Left hindlimb (tissue), 1 donor: ENCODE results near the gene ASNSD1.
"Not testable (repeated sequence)": the region's sequence is repeated elsewhere in the genome, so short reads cannot be mapped to it uniquely, and the experiment has no call there.

Experiments used
- DNase-seq: peaks from one replicate; pipeline ENCODE4 v3.0.0-alpha.2; 2018

Gene ASNSD1

GRCh38 chr2:189648846-189649509 is 12.3 kb upstream of the ASNSD1 start:
- DNase-seq: no peak

DNA sequence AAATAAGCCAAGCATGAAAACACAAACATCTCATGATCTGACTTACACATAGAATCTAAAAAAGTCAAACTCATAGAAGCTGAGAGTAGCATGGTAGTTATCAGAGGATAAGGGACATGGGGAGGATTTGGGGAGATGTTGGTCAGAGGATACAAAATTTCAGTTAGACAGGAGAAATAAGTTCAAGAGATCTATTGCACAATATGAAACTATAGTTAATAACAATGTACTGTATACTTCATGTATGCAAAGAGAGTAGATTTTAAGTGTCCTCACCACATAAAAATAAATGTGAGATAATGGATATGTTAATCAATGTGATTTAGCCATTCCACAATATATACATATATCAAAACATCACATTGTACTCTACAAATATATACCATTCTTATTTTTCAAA is 10.0 kb upstream of the ASNSD1 start:
- no peak for DNase-seq

- DNase-seq: not testable (repeated sequence)
These were observed 7.8 kb upstream of the ASNSD1 start for GRCh38 chr2:189653464-189653863.

DNA sequence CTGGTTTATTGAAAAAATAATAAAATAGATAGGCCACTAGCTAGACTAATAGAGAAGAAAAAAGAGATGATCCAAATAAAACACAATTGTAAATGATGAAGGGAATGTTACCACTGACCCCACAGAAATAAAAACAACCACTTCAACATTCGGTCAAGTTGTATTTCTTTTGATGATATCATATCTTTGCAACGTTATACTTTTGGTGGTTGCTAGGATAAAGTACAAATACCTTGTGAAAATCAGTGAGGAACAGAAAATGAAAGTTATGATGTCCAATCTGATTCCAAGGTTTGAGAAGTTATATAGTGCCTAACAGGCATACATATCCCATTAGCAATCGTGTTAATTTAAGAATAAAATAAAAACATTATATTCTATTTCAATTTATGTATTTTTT is 6.6 kb upstream of the ASNSD1 start:
- DNase-seq: no peak

DNA sequence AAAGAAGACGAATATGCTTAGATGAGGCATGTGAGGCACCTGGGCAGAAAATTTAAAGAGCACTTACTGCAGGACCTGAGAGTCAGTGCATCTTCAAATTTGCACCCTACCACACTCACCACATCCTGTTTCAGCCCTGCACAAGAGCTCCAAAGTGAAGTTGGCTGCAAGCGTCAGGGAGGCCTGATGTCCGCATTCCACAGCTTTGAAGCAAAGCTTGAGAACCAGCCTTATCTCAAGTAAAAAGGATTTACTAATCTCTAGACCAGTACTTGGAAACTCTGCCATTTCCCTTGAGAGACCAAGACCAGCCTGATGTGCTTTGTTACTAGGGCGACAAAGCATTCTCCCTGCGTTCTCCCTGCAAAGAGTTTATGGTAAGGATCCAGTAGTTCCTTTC is 3.4 kb upstream of the ASNSD1 start:
- no peak for DNase-seq

DNA sequence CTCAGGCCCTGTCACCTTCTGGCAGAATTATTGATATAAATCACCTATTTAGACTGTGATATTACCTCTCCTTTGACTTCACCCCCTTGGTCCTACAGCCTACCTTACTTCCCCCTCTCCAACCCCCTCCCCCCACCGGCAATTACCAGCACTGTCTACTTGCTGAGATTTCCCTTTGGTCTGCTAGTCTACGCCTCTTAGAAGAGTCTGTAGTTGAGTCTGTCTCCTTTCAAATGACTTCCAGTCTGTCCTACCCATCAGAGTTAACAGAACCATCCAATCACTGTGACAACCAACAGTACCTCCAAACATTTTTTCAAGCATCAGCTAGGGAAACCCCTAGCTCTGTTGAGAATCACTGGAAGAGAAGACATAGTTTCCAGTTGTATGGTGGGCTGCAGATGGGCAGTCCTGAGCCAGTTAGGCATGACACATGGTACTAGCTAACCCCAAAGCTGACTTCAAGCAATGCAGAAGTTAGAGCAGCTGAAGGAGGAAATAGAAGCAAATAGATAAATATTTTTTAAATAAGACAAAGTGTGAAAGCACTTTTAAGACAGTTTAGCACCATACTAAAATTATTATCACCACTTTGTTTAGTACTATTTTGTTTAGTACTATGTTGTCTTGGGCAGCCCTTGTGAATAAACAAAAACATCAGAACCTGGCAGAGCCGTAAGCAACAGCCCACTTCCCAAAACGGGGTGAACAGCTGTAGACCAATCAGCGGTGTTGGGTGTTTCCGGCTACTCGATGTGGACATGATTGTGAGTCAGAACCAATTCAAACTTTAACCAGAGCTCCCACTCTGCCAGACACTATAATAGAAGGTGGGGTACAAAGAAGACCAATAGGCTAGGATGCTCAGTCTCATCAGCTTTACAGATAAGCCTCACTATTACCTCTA is 2.7 kb upstream of the ASNSD1 start:
- no peak for DNase-seq

DNA sequence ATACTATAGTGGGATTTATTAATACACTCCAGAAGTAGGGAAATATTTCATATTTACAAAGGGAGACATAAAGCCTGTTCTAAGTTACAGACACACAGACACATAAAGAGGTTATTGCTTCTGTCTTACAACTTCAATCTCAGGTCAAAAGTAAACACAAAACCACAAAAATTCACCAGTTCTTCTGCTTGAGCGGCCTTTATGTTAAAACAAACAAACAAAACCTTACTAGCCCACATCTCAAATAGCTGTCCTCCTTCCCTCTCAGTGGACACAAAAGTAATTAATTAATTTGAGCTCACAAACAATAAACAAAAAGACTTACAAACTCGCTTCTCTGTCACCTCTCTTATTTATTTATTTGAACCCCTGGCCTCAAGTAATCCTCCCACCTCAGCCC is 1.5 kb upstream of the ASNSD1 start:
- DNase-seq: no peak

DNA sequence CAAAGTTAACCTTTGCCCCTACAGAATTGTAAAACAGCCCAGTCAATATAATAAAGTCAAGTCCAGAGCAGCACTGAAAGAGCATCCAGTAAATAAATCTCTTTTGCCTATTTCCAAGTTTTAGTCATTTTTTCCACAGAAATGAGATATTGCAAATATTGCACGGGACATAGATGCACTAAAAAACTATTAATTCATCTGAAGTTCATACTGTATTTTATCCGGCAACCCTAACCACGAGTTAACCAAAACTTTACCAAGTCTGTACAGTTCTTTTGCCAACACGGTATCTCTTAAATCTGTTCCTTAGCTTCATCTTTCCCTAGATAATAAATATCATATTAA is 484 bp upstream of the ASNSD1 start:
- DNase-seq: no peak

DNA sequence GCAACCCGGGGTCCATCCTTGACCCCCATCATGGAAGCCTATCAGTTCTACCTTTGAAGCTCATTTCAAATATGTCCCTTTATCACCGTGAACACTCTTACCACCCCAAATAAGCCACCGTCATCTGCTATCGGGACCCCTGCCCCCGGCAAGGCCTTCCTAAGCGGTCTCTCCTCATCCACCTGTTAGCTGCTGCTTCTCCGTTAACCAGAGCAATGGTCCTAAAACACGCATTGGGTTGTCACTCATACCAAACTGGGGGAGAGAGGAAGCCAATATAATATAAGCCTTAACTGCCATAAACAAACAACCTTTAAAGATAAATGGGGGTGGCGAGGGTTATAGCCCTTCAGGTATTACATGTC is 680 bp downstream of the ASNSD1 start:
- DNase-seq: no peak

GRCh38 chr2:189662669-189663226 is 1.5 kb downstream of the ASNSD1 start:
- DNase-seq: no peak

GRCh38 chr2:189663319-189663718 is 2.1 kb downstream of the ASNSD1 start:
- not testable (repeated sequence) for DNase-seq

DNA sequence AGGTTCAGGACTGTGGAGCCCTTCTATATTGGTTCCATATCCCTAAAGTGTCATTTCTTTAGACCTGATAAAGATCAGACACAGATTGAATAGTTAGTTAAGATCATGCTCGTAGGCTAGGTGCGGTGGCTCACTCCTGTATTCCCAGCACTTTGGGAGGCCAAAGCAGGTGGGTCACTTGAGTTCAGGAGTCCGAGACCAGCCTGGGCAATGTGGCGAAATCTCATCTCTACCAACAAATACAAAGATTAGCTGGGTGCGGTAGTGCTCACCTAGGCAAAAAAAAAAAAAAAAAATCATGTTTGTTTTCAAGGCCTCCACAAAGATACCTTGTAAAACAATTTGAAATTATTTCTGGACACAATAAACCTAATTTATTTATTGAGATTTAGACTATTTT is 8.7 kb downstream of the ASNSD1 start:
- DNase-seq: no peak

- no peak for DNase-seq
These were observed 12.6 kb downstream of the ASNSD1 start for GRCh38 chr2:189673661-189674373.

DNA sequence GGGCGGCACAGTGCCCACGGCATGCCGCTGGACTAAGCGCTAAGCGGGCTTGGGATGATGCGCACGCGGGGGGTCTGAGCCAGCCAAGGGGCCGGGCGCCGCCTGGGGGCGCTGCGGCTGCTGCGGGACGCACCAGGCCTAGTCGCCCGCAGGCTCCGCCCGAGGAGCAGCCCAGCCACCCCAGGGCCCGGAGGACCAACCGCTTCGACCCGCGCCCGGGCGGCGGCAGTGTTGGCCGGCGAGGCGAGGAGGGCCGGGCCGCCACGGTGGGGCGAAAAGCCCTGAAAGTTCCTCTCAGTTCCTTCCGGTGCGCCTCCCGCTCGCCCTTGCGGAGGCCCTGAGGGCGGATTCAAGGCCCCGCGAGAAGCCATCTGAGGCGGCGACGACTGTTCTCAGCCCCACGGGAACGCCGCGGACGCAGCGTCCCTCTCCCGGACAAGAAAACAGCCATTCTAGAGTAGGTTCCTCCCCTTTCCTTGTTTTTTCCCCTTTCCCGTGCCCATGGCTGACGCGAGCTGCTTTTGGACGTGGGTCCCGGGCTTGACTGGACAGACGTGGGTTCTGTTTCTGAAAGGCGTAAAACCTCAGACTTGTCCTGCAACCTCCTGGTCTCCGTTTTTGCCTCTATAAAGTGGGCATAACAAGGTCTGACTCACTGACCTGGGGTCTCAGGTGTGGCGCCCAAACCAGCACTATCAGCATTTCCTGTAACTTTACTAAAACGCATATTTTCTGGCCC is 13.3 kb downstream of the ASNSD1 start, which contains the start of gene ANKAR:
TSS of gene ANKAR (plus strand) at position 297 of the 739 bp plus-strand sequence. CDS start 1,821 bp downstream, outside the sequence.
- DNase-seq: peak; percentile 93

- DNase-seq: no peak
These were observed 15.2 kb downstream of the ASNSD1 start for GRCh38 chr2:189676471-189676870.

DNA sequence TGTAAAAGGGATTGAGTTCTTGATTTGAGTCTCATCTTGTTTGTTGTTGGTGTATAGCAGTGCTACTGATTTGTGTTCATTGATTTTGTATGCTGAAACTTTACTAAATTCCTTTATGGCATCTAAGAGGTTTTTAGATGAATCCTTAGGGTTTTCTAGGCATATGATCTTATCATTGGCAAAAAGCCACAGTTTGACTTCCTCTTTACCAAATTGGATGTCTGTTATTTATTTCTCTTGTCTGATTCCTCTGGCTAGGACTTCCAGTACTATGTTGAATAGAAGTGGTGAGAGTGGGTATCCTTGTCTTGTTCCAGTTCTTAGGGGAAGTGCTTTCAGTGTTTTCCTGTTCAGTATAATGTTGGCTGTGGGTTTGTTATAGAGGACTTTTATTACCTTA is 18.0 kb downstream of the ASNSD1 start:
- DNase-seq: no peak

DNA sequence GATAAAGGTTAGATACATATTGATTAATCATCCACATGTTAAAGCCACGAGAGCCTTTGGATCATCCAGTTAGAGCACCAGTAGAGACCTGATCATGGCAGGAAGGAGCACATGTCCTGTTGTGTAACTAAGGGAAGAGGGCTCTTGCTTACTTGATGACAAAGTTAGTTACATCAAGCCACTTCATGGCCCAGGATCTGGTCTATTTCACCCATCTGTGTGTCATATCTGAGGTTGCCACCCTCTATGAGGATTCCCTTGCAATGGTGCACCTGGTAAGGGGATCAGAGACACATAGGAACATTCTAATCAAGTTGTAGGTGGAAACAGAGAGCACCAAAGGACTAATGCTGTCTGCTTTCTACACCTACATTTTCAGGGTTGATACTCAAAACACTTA is 19.9 kb downstream of the ASNSD1 start:
- no peak for DNase-seq

DNA sequence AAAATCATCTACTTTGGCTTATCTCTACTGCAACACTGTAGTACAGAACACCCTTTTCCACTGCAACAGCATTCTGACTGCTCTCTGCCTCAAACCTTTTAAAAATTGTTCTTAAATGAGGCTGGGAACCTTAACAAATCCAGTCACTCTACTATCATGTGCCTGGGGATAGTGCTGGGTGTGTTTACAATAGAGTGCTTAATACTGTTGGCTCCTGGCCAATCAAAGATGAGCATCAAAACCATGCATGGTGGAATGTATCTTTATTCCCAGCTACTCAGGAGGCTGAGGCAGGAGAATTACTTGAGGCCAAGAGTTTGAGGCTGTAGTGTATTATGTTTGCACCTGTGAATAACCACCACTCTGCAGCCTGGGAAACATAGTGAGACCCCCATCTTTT is 20.6 kb downstream of the ASNSD1 start:
- no peak for DNase-seq

DNA sequence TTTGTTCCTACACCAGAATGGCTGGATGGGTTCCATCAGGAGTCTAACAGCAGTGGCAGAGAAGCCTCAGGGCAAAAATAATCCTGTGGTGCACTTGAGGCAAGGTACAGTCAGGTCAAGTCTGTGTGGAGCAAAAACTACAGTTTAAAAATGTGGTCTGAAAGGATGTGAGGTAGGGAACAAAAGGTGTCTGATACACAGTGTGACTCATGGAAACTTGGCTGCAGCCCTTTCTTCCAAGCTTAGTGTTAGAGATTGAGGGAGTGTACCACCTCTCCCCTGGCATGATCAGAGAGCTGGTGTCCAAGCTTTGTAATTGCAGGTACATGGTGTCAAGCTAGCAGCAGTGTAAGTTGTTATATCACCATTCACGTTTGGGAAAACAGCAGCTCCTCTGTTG is 22.1 kb downstream of the ASNSD1 start:
- DNase-seq: no peak

DNA sequence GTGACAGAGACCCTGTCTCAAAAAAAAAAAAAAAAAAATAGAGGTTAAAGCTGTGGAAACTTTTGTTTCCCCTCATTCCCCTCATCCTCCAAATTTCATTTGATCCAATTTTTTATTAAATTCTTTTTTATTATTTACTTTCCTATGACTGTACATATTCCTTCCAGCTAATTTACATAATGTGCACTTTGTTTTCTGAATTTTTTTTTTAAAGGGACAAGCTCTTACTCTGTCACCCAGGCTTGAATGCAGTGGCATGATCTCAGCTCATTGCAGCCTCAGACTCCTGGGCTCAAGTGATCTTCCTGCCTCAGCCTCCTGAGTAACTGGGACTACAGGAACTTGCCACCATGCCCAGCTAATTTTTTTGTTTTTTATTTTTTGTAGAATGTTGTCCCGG is 23.6 kb downstream of the ASNSD1 start:
- no peak for DNase-seq

GRCh38 chr2:189685540-189686229 is 24.4 kb downstream of the ASNSD1 start:
- no peak for DNase-seq

DNA sequence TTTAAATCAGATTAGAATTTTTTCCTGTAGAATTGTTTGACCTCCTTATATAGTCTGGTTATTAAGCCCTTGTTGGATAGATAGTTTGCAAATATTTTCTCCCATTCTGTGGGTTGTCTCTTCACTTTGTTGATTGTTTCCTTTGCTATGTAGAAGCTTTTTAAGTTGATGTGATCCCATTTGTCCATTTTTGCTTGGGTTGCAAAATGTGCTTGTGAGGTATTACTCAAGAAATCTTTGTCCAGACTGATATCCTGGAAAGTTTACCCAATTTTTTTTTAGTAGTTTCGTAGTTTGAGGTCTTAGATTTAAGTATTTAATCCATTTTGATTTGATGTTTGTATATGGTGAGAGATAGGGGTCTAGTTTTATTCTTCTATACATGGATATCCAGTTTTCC is 26.5 kb downstream of the ASNSD1 start:
- DNase-seq: not testable (repeated sequence)
